GM18517 (cell line): ENCODE measurements around the gene AK9.

ENCODE experiments used
- ATAC-seq: cut with Tn5 transposase; IDR thresholded peaks from one replicate; pipeline ENCODE4 v1.9.1; 2021; ENCODE audit warnings: mild to moderate bottlenecking, moderate library complexity; ENCODE audit not compliant: unreplicated experiment

The AK9 gene

GRCh38 chr6:109448615-109449014 lies 242.4 kb downstream of the AK9 start:
- ATAC-seq, result no peak

GRCh38 chr6:109447878-109448555 lies 243.0 kb downstream of the AK9 start:
- no peak for ATAC-seq

GRCh38 chr6:109447087-109447486 lies 243.9 kb downstream of the AK9 start:
- no peak for ATAC-seq

- no peak for ATAC-seq
Observed at GRCh38 chr6:109446541-109446940, 244.5 kb downstream of the AK9 start.

- ATAC-seq, result no peak
Observed at GRCh38 chr6:109446072-109446471, 244.9 kb downstream of the AK9 start.

GRCh38 chr6:109445382-109445781 lies 245.6 kb downstream of the AK9 start:
- ATAC-seq, result no peak

- no peak for ATAC-seq
Observed at GRCh38 chr6:109443425-109443950, 247.5 kb downstream of the AK9 start.
